ENCODE results near the gene URB1.

DNA sequence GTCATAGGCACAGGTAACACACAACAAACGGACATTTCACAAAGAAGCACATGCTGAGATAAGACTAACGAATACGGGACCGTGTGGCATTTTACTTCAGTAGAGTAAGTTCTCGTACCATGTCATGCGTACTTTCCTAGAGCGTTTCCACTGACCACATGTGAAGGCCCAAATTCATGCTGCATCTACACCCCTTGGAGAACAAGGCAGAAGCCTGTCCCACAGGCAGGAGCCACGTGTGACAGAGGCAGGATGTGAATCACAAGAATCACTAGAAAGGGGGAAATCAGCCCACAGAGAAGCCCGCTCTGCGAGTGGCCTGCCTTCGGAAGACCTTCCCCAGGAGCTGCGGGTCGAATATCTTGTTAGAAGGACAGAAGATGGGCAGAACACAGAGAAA, 41.8 kb downstream of the URB1 start:
- TF ChIP-seq POLR2AphosphoS5 (IDR thresholded peaks at IDR 0.05; ENCODE audit: low read depth, low read length) (no peak), TCF7L2 (IDR thresholded peaks at IDR 0.05; ENCODE audit: low read depth, low read length) (no peak)
- TF ChIP-seq, protein P1, sequence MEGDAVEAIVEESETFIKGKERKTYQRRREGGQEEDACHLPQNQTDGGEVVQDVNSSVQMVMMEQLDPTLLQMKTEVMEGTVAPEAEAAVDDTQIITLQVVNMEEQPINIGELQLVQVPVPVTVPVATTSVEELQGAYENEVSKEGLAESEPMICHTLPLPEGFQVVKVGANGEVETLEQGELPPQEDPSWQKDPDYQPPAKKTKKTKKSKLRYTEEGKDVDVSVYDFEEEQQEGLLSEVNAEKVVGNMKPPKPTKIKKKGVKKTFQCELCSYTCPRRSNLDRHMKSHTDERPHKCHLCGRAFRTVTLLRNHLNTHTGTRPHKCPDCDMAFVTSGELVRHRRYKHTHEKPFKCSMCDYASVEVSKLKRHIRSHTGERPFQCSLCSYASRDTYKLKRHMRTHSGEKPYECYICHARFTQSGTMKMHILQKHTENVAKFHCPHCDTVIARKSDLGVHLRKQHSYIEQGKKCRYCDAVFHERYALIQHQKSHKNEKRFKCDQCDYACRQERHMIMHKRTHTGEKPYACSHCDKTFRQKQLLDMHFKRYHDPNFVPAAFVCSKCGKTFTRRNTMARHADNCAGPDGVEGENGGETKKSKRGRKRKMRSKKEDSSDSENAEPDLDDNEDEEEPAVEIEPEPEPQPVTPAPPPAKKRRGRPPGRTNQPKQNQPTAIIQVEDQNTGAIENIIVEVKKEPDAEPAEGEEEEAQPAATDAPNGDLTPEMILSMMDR (IDR thresholded peaks at IDR 0.05), result no peak
- TF ChIP-seq, protein P2, sequence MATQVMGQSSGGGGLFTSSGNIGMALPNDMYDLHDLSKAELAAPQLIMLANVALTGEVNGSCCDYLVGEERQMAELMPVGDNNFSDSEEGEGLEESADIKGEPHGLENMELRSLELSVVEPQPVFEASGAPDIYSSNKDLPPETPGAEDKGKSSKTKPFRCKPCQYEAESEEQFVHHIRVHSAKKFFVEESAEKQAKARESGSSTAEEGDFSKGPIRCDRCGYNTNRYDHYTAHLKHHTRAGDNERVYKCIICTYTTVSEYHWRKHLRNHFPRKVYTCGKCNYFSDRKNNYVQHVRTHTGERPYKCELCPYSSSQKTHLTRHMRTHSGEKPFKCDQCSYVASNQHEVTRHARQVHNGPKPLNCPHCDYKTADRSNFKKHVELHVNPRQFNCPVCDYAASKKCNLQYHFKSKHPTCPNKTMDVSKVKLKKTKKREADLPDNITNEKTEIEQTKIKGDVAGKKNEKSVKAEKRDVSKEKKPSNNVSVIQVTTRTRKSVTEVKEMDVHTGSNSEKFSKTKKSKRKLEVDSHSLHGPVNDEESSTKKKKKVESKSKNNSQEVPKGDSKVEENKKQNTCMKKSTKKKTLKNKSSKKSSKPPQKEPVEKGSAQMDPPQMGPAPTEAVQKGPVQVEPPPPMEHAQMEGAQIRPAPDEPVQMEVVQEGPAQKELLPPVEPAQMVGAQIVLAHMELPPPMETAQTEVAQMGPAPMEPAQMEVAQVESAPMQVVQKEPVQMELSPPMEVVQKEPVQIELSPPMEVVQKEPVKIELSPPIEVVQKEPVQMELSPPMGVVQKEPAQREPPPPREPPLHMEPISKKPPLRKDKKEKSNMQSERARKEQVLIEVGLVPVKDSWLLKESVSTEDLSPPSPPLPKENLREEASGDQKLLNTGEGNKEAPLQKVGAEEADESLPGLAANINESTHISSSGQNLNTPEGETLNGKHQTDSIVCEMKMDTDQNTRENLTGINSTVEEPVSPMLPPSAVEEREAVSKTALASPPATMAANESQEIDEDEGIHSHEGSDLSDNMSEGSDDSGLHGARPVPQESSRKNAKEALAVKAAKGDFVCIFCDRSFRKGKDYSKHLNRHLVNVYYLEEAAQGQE (IDR thresholded peaks at IDR 0.05; ENCODE audit: insufficient read depth in 1 of 2, low read depth in 2 of 2, low read length in 1 of 2), result no peak
